GM19193 (cell line): ENCODE results near the gene PKP4.

Source experiments
- POLR2A ChIP-seq: IDR thresholded peaks from 4 replicates; pipeline ENCODE4 v1.6.1; 2011; ENCODE audit not compliant: insufficient read depth, insufficient read length; ENCODE audit errors: extremely low read depth

PKP4 gene

DNA sequence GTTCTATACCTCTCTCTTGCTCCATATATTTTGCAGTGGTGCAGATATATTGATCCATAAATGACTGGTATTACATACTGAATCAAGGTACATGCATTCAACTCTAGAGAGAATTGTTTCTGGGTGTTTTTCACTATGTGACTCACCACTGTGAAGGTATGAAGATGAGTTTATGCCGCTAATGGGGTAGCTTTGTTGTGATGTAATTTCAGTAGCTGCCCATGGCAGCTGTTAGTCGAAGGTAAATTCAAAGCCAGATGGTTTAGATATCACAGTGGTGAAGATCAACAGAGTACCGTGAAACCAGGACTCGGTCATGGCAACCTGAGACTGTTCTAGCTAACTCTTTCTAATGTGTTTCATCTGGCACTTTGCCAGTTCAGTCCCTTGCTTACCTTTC is 50.4 kb downstream of the PKP4 start:
- TF ChIP-seq POLR2A = no peak

DNA sequence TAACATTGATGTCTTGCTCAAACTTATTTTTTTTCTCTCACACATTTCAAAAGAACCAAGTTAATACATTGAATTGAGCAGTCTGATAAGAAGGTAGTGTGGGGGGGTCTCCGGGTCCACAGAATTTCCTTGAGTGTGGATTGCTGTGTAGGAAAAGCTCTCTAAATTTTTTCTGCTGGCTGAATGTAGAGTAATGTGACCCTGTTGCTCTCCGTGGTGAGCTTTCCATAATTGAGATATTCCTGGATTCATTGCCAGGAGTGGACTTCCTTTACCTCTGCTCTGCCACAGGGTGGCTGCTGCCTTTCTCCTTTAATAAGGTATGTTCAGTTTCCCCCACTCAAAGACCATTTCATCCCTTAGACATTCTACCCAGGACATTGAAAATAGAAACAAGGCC is 50.9 kb downstream of the PKP4 start:
- TF ChIP-seq POLR2A = no peak

DNA sequence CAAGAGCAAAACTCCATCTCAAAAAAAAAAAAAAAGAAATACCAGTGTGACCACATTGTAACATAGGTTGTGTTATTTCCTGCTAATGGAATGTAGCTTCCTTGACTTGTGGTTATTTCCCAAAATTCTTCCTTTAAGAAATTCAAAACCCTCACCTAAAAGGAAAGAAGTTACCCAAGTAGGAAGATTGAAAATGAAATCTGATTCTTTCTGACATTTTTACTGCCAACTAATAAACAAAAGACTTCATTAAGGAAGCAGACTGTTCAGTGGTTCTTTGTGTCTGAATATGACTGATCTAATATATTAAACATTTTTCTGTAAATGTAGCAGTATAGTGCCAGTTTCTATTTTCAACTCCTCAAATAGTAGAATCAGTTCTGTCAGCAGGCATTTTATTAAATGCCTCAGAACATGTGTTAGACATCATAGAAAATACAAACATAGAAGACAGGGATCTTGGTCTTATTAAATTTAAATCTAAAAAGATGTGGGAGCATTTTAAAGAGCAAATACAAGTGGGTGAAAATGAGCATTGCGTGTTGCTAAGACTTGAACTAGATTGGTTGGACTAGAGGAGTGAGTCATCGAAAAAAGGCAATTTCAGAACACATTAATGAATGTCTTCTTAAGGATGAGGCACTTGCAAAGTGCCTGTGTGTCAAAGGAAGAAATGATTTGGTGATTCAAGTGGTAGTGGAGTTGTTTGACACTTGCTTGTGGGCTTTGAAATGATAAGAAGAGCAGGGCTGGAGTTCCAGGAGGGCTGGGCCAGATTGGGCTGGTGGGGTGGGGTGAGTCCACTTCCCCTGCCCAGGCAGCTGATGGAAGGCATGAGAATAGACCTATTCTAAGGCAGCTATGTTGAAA is 53.4 kb downstream of the PKP4 start:
- no peak for TF ChIP-seq POLR2A

DNA sequence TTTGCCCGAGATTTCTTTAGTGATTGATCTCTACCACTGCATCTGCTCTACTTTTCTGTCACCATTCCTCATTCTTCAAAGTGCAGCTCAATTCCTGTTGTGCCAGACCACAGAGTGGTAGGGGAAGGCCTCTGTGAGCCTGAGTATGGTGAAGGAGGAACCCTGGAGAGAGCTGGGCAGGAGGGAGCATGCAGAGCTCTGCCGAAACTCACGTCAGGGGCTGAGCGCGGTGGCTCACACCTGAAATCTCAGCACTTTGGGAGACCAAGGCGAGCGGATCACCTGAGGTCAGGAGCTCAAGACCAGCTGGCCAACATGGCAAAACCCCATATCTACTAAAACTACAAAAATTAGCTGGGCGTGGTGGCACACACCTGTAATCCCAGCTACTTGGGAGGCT is 54.1 kb downstream of the PKP4 start:
- TF ChIP-seq POLR2A = no peak

DNA sequence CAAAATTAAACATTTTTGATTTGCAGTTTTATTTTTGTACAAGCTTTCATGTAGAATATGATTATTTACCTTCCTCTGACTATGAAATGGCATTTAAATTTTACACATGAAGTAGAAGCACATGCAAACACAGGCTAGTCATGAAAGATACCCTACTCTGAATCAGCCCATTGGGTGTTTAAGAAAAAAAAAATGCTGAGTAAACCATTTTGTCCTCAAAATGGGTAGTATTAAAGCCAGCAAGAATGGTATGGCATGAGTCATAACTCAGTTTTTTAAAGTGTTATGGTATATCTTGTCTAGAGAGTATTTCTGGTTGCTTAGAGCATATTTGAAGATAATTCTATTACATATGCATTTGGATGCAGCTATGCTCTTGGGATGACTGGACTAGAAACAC is 55.0 kb downstream of the PKP4 start:
- TF ChIP-seq POLR2A = no peak

DNA sequence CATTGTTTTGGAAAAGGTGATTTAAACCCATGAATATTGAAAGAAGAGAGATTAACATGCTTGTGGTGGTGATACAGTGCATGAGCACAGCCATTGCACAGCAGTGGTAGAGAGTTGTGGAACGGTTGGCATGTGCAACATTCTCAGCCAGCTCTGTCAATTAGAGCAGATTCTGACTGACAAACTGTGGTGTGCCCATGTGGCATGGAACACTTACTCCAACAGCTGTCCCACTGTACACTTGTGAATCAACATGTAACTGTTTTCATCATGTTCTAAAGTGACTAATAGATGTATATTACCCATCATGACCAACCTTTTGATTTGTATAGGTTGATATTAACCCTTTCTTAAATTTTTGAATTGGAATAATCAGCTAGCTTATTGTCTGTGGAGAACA is 55.6 kb downstream of the PKP4 start:
- TF ChIP-seq POLR2A = no peak

DNA sequence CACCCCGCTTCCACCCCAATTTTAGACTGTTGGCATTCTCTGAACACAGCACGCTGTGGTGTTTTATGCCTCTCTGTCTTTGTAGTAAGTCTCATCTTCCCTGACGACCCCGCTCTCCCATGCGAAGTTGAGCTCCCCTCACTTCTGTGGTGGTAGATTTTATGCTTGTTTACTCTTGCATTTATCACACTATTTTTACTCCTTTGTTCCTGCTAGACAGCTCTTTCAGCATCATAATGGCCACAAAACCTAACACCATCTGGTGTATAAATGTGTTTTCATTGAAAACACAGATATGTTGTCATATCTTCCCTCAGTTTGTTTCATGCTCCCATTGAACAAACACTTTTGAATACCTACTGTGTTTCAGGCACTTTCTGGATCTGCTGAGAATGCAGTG is 57.1 kb downstream of the PKP4 start:
- TF ChIP-seq POLR2A = no peak

DNA sequence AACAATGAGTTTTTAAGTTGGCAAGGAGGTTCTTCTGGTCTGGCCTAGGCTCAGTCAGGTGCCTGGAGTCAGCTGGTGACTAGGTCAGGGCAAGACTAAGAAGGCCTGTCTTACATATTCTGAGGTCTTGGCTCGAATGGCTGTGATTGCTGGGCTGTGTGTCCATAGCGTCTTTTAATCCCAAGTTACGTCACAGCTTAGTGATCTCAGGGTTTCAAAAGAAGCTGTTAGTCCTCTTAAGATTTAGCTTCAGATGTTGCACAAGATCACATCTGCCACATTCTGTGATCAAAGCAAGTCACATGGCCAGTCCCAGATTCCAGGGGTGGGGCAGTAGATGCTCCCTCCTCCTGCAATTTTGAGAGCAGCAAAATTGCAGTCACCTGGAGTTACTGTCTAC is 61.3 kb downstream of the PKP4 start:
- no peak for TF ChIP-seq POLR2A

DNA sequence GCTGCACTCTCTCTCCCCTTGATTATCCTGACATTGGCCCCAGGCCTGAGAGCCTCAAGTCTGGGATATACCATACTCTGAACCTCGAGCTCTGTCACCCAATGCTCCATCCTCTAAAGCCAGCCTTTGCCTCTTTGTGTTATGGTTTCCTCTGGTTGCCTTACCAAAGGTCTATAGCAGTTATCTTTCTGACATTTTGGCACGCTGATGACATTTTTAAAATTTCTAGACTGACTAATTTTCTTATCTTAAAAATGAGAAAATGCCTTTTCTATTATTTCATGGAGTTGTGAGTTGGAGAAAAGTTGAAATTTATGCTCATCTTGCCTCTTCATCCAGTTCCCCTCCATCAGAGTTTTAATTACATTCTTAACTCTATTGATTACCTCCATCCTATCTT is 62.7 kb downstream of the PKP4 start:
- TF ChIP-seq POLR2A = no peak

DNA sequence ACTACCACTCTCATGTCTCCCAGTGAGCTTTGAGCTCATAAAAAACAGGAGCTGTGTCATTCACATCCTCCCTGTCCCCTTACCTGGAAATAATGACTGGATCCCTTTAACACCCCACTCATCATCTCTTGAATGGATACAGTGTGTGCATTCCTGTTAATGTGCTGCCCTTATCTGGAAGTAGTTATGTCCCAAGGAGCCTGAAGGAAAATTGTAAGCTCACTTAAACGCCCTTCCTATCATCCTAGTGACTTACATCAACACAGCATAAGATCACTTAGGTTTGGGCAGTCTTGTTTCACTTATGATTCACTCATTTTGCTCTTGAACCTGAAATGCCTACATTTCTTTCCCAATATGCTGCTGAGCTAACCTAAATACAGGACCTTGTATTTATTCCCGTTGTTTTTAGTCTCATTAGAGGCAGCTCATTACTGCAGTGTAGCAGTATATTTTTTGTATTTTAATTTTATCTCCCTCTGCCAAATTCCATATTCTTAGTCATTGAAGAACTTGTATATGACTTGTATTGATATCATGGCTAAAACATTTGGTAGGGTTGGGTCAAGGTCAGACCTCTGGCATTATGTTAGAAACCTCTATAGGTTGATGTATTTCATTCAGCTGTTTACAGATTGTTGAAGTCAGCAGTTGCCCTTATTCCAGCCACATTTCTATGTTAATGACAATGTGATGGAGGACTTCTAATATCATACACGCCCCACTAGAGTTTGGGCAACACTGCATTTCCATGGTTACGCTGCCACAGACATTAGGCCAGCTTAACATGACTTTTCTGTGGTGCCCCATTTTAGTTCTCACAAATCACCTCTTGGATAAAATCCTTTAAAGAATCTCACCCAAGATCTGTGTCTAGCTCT is 72.9 kb downstream of the PKP4 start:
- TF ChIP-seq POLR2A = no peak

DNA sequence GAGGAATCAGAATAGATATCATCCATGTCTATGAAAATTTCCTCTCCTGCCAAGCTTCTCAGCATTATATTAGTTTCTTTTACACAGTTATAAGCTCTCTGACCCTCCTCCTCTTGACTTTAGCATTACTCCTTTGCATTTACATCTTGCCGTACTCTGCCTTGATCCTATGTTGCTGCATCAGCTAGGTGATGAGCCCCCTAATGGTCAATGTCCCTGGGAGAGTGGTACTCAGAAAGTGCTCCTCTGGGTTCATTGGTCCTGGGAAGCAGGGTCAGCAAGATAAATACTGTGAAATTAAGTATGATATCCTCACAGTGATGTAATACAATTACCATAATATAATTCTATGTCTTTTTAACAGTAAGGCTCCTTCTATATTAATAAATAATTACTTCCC is 74.1 kb downstream of the PKP4 start:
- TF ChIP-seq POLR2A = no peak

DNA sequence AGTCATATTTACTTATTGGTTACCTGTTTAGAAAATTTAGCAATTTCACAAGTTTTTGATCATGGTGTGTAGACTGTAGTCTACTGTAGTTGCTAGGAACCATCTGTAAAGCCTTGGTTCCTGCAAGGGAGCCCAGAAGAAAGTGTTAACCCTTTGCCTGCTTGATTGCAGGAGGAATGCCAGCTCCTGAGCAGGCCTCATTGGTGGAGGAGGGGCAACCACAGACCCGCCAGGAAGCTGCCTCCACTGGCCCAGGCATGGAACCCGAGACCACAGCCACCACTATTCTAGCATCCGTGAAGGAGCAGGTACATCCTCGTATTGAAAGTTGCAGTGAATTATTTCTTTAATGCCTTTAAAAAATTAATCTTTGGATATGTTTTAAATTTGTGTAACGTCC is 76.3 kb downstream of the PKP4 start:
- TF ChIP-seq POLR2A = no peak

DNA sequence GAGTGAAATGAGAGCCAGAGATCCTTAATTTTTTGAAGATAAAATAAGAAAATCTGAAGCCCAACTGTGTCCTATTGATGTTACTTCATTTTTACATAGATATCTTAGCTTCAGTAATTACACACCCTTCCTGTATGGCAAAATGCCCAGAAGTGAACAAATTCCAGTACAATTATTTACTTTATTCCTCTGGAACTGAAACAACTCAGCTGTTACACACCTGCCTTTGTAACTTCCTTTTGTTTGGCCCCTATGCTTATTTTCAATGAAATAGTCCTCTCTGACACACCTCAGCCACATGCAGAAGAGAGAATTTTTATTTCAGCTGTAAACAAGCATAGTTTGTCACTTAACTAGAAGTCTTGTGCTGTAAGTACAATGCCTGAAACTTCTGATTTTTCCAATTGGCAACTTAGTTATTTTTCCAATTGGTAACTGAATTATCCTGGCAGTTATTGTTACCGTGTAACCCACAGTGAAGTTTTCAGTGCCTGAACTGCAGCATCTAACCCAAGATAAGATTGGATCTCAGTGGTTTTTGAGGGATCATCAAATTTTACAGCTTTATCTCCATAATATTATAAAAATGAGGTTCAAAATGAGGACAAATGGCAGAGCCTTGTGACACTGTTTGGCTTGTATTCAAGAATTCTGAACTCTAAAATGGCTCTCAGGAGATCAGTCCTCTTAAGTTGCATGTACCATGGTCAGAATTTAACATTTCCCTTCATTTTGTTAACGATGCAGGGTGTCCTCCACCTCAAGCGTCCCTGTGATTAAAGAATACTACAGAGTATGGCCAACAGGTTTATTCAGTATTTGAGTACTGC is 82.6 kb downstream of the PKP4 start:
- TF ChIP-seq POLR2A = no peak

DNA sequence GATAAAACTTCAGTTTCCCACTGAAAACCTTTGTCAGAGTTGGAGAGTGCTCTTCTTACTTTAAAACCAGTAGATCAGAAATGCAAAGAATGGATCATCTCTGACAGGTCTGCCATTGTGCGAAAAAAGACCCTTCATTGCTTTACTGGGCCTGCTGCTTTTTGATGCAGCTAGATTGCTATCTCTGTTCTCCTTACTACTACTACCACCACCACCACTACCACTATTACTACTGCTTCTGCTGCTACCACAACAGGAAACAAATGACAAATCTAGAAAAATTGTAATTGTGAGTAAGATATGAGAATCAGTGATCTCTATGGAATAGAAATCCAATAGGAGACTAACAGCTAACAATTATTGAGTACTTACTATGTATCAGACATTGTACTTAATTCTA is 85.8 kb downstream of the PKP4 start:
- no peak for TF ChIP-seq POLR2A

DNA sequence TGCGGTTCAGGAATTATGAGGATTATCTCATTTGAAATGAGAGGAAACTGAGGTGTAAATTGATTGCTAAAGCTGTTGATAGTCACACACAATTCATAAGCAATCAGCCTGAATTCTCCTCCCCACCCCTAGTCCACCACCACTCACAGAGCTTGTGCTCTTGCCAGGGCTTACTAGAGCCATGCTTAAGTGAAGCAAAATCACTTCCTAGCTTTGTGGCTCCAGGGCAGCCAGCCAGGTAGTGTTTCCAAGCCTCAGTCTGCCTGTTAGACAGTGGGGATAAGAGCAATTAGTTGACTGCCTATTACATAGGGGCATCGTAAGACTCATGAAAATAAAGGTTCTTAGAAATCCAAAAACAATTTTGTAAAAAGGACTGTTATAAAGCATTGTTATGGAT is 87.2 kb downstream of the PKP4 start:
- TF ChIP-seq POLR2A = no peak

DNA sequence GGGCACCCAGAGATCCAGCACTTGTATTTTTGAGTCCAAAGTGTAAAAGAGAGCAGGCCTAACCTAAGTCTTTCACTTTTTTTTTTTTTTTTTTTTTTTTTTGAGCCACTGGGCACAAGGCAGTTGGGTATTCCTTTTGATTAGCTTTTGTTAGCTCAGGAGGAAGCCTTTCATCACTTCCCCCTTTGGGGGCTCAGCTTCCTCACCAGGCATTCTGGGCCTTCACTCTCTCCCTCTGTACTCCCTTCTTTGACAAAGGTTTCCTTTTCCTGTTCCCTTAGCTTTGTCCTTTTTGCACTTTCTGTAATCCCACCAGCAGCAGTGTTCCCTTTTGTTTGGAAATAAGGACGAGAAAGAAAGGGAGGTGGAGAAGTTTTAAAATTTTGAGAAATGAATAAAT is 88.2 kb downstream of the PKP4 start:
- TF ChIP-seq POLR2A = no peak
